Keratinocyte (primary cell): ENCODE data around the gene RTN4R. TPM values are rescaled to one million over a fixed set of nuclear protein-coding genes. Genes with fewer than 3 reads are reported as not detected.
"Not testable (repeated sequence)": the region's sequence is repeated elsewhere in the genome, so short reads cannot be mapped to it uniquely, and the experiment has no call there.

Source experiments
- DNase-seq: peaks from one replicate; pipeline ENCODE4 v3.0.0-alpha.2; 2011; ENCODE audit warnings: low read depth, missing footprints, low spot score
- FAIRE-seq: peaks from 2 replicates; lab custom pipeline; 2011; peaks lifted over from hg19 to GRCh38; lab: Jason Lieb, UNC
- H2AFZ ChIP-seq: 2 replicates; pipeline ENCODE4 v1.6.0; 2012; ENCODE audit warnings: low read length, control low read depth, inconsistent platforms; ENCODE audit not compliant: control insufficient read depth
- H3K27ac ChIP-seq: 2 replicates; pipeline ENCODE4 v1.5.1; 2011; ENCODE audit warnings: low read length; ENCODE audit not compliant: control insufficient read depth, insufficient read depth
- H3K27me3 ChIP-seq: 3 replicates; pipeline ENCODE4 v1.6.0; 2011; ENCODE audit warnings: low read length; ENCODE audit not compliant: control insufficient read depth, insufficient read depth; ENCODE audit errors: extremely low read depth
- H3K36me3 ChIP-seq, 2 experiments: 2 replicates in 1 of 2; 3 replicates in 1 of 2; pipeline ENCODE4 v1.5.1; 2011; ENCODE audit warnings: low read length in 2 of 2, mild to moderate bottlenecking in 1 of 2; ENCODE audit not compliant: control insufficient read depth in 2 of 2, insufficient read depth in 2 of 2; ENCODE audit errors: extremely low read depth in 1 of 2
- H3K4me1 ChIP-seq: 3 replicates; pipeline ENCODE4 v1.5.1; 2011; ENCODE audit warnings: low read length; ENCODE audit not compliant: control insufficient read depth, insufficient read depth; ENCODE audit errors: extremely low read depth
- H3K4me2 ChIP-seq: 3 replicates; pipeline ENCODE4 v1.6.0; 2011; ENCODE audit warnings: low read depth, low read length; ENCODE audit not compliant: control insufficient read depth, insufficient read depth; ENCODE audit errors: extremely low read depth
- H3K4me3 ChIP-seq, 3 experiments: fragments of 200-600 bp in 1 of 3; sonication (generic) in 1 of 3; 2 replicates in 2 of 3; 3 replicates in 1 of 3; pipeline ENCODE4 v1.5.1; 2011 to 2016; ENCODE audit warnings: low read length in 3 of 3, mild to moderate bottlenecking in 3 of 3, control low read depth in 2 of 3, inconsistent platforms in 1 of 3, low read depth in 1 of 3, mixed read lengths in 1 of 3, mixed run types in 1 of 3, moderate library complexity in 1 of 3; ENCODE audit not compliant: control insufficient read depth in 2 of 3, insufficient read depth in 2 of 3; ENCODE audit errors: extremely low read depth in 1 of 3
- H3K79me2 ChIP-seq: 2 replicates; pipeline ENCODE4 v1.6.0; 2012; ENCODE audit warnings: low read length; ENCODE audit not compliant: control insufficient read depth, insufficient read depth
- H3K9ac ChIP-seq: 3 replicates; pipeline ENCODE4 v1.6.0; 2011; ENCODE audit warnings: low read length; ENCODE audit not compliant: control insufficient read depth, insufficient read depth; ENCODE audit errors: extremely low read depth
- H3K9me1 ChIP-seq: 3 replicates; pipeline ENCODE4 v1.6.0; 2011; ENCODE audit warnings: low read length; ENCODE audit not compliant: control insufficient read depth, insufficient read depth; ENCODE audit errors: extremely low read depth
- H3K9me3 ChIP-seq: 2 replicates; pipeline ENCODE4 v1.5.1; 2012; ENCODE audit warnings: low read depth, low read length; ENCODE audit not compliant: control insufficient read depth
- H4K20me1 ChIP-seq: 3 replicates; pipeline ENCODE4 v1.6.0; 2011; ENCODE audit warnings: low read length; ENCODE audit not compliant: control insufficient read depth, insufficient read depth; ENCODE audit errors: extremely low read depth
- EZH2 ChIP-seq: IDR thresholded peaks from one replicate; pipeline ENCODE4 v1.6.1; 2012; ENCODE audit warnings: inconsistent platforms, mild to moderate bottlenecking, low read length, moderate library complexity
- dilution Hi-C: fragments of 300-500 bp; cut with MboI; formaldehyde crosslinking; loops from one replicate; pipeline ENCODE4 v1.7.0; 2020; ENCODE audit warnings: low sequenced_read_pairs; ENCODE audit not compliant: extremely low pct_ligation_motif_present
- polyA minus RNA-seq, 3 experiments: library from RNA; depleted of rRNA, polyadenylated mRNA; stranded (reverse); fragments of >200 nt; gene quantifications; 1 replicate in 1 of 3; 2 replicates in 1 of 3; 3 replicates in 1 of 3; pipeline ENCODE4 v1.2.3, GENCODE V29; 2011
- polyA plus RNA-seq, 5 experiments: library from polyadenylated mRNA; depleted of rRNA in 3 of 5; stranded (reverse) in 3 of 5; stranded (forward) in 1 of 5; unstranded in 1 of 5; fragments of >200 nt; gene quantifications; 1 replicate in 1 of 5; 2 replicates in 3 of 5; 3 replicates in 1 of 5; pipeline versions ENCODE4 v1.2.1 to v1.2.3, GENCODE V29; 2011 to 2012; ENCODE audit warnings: missing spikeins in 2 of 5, low read depth in 1 of 5, low replicate concordance in 1 of 5
- TF ChIP-seq, protein P1 (sequence below), 3 experiments: IDR thresholded peaks in 1 of 3; conservative IDR thresholded peaks in 1 of 3; optimal IDR thresholded peaks in 1 of 3; 2 replicates in 2 of 3; 3 replicates in 1 of 3; pipeline versions ENCODE3 to v1.5.1; 2011; ENCODE audit warnings: low read length in 3 of 3, mild to moderate bottlenecking in 3 of 3, moderate library complexity in 2 of 3, control low read depth in 1 of 3, inconsistent platforms in 1 of 3; ENCODE audit not compliant: insufficient read depth in 2 of 3; ENCODE audit errors: extremely low read depth in 1 of 3

RTN4R gene
- polyA plus RNA-seq (2.5 to 5.6 TPM (median 5.5 TPM) in 3 replicates), polyA minus RNA-seq (2.6 to 4.4 TPM (median 4.4 TPM) in 3 replicates)
- polyA plus RNA-seq (2011; ENCODE audit: low read depth): 0.79 TPM
- 2.6 and 8.8 TPM in 2 replicates for polyA plus RNA-seq (2011; cell fraction: cytosol; rRNA removed)
- 4.8 and 7.4 TPM in 2 replicates for polyA plus RNA-seq (2011; cell fraction: nucleus; rRNA removed)
- polyA plus RNA-seq (2012; ENCODE audit: low replicate concordance): 7.3 and 10.5 TPM in 2 replicates
- polyA minus RNA-seq (2011; cell fraction: cytosol; rRNA and poly(A)+ RNA removed): 24.7 TPM
- polyA minus RNA-seq (2011; cell fraction: nucleus; rRNA and poly(A)+ RNA removed): 6.6 and 6.8 TPM in 2 replicates

DNA sequence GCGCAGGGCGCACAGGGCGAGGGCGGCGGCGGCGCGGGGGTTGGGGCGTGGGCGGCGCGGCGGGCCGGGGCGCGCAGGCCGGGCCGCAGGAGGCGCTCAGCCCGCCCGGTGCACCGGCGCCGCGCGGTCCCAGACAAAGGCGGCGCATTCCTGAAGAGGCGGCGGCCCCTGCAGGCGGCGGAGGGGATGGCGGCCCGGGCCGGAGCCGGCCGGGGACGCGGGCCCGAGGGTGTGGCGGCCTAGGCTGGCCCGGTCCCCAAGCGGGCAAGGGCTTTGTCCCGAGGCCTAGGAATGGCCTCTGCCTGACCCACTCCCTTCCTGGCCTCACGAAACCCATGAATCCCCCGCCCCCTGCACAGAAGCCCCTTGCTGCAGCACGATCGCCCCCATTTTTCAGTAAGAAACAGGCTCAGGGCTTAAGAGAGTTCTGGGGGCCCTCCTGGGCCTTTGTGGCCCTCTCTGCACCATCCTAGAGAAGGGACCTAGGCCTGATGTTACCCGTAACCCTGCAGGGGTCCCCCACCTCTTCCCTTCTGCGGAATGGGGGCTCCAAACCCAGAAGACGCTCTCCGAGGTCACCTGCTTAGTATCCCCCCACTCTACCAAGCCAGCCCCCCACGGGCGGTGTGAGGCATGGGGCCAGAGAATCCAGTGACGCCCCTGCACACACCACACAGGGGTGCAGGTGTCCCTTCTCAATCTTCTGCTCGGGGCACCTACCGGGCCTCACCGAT, at the start of gene RTN4R:
TSS of gene RTN4R (minus strand) at position 40 of the 734 bp plus-strand sequence. CDS start 226 bp downstream, outside the sequence.
- H3K27ac ChIP-seq: no peak within 1 kb of the TSS

DNA sequence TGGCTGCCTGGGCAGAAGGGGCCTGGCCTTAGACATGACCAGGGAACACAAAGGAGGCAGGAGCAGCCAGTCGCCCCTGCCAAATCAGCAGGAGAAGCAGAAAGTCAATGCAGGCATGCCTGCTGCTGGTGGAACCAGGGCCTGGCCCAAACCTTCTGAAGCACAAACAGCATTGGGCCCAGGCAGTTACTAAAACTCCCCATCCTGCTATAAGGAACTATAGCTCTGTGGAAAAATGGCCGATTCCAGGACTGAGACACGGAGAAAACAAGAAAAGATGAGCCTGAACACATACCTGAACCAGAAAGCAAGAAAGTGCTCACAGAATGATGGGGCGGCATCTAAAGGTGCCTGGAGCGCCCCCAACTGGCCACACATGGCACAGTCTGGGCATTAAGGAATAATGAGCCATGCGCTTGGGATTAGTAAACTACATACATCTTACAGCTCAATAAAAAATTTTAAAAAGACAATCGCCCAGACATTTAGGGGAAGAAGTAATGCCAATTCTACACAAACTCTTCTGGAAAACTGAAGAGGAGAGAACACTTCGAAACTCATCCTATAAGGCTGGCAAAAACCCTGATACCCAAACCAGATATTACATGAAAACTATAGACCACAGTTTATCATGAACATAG, 49.4 kb upstream of the RTN4R start:
- H3K79me2 ChIP-seq, H3K27ac ChIP-seq, DNase-seq, H3K4me3 ChIP-seq, H3K4me2 ChIP-seq, H3K36me3 ChIP-seq, H3K9me3 ChIP-seq, H2AFZ ChIP-seq, H3K9ac ChIP-seq, dilution Hi-C loops, H3K27me3 ChIP-seq, H4K20me1 ChIP-seq, H3K9me1 ChIP-seq: not testable (repeated sequence)
- H3K4me1 ChIP-seq: peaks cover 20% of the 10 kb centered on the region
- TF ChIP-seq, protein P1, sequence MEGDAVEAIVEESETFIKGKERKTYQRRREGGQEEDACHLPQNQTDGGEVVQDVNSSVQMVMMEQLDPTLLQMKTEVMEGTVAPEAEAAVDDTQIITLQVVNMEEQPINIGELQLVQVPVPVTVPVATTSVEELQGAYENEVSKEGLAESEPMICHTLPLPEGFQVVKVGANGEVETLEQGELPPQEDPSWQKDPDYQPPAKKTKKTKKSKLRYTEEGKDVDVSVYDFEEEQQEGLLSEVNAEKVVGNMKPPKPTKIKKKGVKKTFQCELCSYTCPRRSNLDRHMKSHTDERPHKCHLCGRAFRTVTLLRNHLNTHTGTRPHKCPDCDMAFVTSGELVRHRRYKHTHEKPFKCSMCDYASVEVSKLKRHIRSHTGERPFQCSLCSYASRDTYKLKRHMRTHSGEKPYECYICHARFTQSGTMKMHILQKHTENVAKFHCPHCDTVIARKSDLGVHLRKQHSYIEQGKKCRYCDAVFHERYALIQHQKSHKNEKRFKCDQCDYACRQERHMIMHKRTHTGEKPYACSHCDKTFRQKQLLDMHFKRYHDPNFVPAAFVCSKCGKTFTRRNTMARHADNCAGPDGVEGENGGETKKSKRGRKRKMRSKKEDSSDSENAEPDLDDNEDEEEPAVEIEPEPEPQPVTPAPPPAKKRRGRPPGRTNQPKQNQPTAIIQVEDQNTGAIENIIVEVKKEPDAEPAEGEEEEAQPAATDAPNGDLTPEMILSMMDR (optimal IDR thresholded peaks at IDR 0.05 in 1 of 3, IDR thresholded peaks at IDR 0.05 in 1 of 3, conservative IDR thresholded peaks at IDR 0.05 in 1 of 3; ENCODE audit: extremely low read depth in 1 of 3, insufficient read depth in 2 of 3, low read length in 3 of 3): peak in 2 of 3 experiments; percentile 20 to 50
- peak; percentile 87 for FAIRE-seq

More for the DNA sequence above, at the start of gene RTN4R:
- no peaks in the 10 kb centered on the region for H3K9me3 ChIP-seq
- dilution Hi-C loops: no loop called here
- H3K36me3 ChIP-seq: no peaks in the 10 kb centered on the region
- H3K4me2 ChIP-seq: peak within 1 kb of the TSS; percentile 74
- H3K4me3 ChIP-seq: peak within 1 kb of the TSS; percentile 46 to 73 (median 68)
- H3K4me1 ChIP-seq: peaks cover 5% of the 10 kb centered on the region
- no peaks in the 10 kb centered on the region for H4K20me1 ChIP-seq
- H3K9ac ChIP-seq: peak within 1 kb of the TSS; percentile 47
- FAIRE-seq (no peak), DNase-seq (no peak)
- H3K79me2 ChIP-seq: peaks cover 6% of the 10 kb centered on the region
- no peaks in the 10 kb centered on the region for H3K9me1 ChIP-seq
- no peak for TF ChIP-seq EZH2
- TF ChIP-seq, protein P1 (optimal IDR thresholded peaks at IDR 0.05 in 1 of 3, IDR thresholded peaks at IDR 0.05 in 1 of 3, conservative IDR thresholded peaks at IDR 0.05 in 1 of 3; ENCODE audit: extremely low read depth in 1 of 3, insufficient read depth in 2 of 3, low read length in 3 of 3): peak in 2 of 3 experiments; percentile 58 to 74
- H2AFZ ChIP-seq: peak within 1 kb of the TSS; percentile 33
- H3K27me3 ChIP-seq: no peaks in the 10 kb centered on the region
